Pancreas (tissue), 10 donors: ENCODE results near the gene PHLPP2. TPM values are rescaled to one million over a fixed set of nuclear protein-coding genes. Genes with fewer than 3 reads are reported as not detected.

Source experiments
- ATAC-seq, 4 donors: fragments of 200-7000 bp; cut with Tn5 transposase; one replicate each; pipeline versions ENCODE4 v1.8.0 to v1.9.1; 2020; ENCODE audit warnings: mild to moderate bottlenecking in 4 of 4, moderate library complexity in 4 of 4
- DNase-seq, 6 donors: peaks; one replicate each; pipeline ENCODE4 v3.0.0-alpha.2; 2020
- FAIRE-seq: peaks from 2 replicates; lab custom pipeline; 2012; peaks lifted over from hg19 to GRCh38; lab: Jason Lieb, UNC
- H3K27ac ChIP-seq, 4 donors: fragments of 200-600 bp; sonication (generic); 1 replicate in 3 of 4; 2 replicates in 1 of 4; pipeline versions ENCODE4 v1.5.0 to v1.8.0; 2020
- H3K27me3 ChIP-seq, 4 donors: fragments of 200-600 bp; one replicate each; pipeline ENCODE4 v1.8.0; 2021
- H3K36me3 ChIP-seq, 3 donors: fragments of 200-600 bp; sonication (generic) in 1 of 3; one replicate each; pipeline versions ENCODE4 v1.5.0 to v1.8.0; 2020 to 2021
- H3K4me1 ChIP-seq, 3 donors: fragments of 200-600 bp; one replicate each; pipeline ENCODE4 v1.8.0; 2021
- H3K4me3 ChIP-seq, 4 donors: fragments of 200-600 bp; sonication (generic) in 2 of 4; one replicate each; pipeline versions ENCODE4 v1.5.0 to v1.8.0; 2020 to 2021
- H3K9me3 ChIP-seq, 4 donors: fragments of 200-600 bp; one replicate each; pipeline ENCODE4 v1.8.0; 2021
- CTCF ChIP-seq, 4 donors: fragments of 200-600 bp; sonication (generic) in 3 of 4; IDR thresholded peaks; one replicate each; pipeline versions ENCODE4 v1.5.0 to v1.8.0; 2021; ENCODE audit warnings: antibody characterized with exemption in 4 of 4
- WGBS, 2 donors: extraction: QIAGEN DNeasy Blood & Tissue Kit; methylation state at CpG; one replicate each; pipeline ENCODE4 v1.1.7; 2013; 5-methylcytosine and 5-hydroxymethylcytosine counted together
- intact Hi-C, 3 donors: fragments of 100-400 bp; cut with DNase I; formaldehyde crosslinking; loops; one replicate each; pipeline versions ENCODE4 v1.11.1 to v1.14.2; 2022
- polyA plus RNA-seq, 2 donors: library from polyadenylated mRNA; stranded (reverse); fragments of 200-250 nt; gene quantifications; one replicate each; pipeline ENCODE4 v1.2.3, GENCODE V29; 2013
- total RNA-seq, 6 donors: library from RNA; stranded (reverse); fragmentation: NEBNext Ultra II Directional in 4 of 6; extraction: Animal tissue kit (Norgen Biotek cat#: 25700) in 4 of 6; gene quantifications; one replicate each; pipeline versions ENCODE4 v1.2.1 to v1.2.4, GENCODE V29; 2021 to 2023
- donor health status: healthy with polysubstance abuse.
- donor health status: DM: no; HTN: no; CAD: no; lungs with moderate emphysema.
- donor health status: DM: no; HTN: no; CAD: no.
- donor health status: control.
- donor health status: control.
- donor health status: Bipolar disorder and iron deficiency.
- donor health status: DM: yes; HTN: yes; CAD: no.
- donor health status: DM: no; HTN: no; CAD: no.
- donor health status: DM: no; HTN: no; CAD: no.
- donor health status: DM: yes; HTN: yes; CAD: no.

PHLPP2 gene
- total and polyA plus RNA-seq, 8 donors, result 1.3 to 4.6 (median 2.8) TPM

DNA sequence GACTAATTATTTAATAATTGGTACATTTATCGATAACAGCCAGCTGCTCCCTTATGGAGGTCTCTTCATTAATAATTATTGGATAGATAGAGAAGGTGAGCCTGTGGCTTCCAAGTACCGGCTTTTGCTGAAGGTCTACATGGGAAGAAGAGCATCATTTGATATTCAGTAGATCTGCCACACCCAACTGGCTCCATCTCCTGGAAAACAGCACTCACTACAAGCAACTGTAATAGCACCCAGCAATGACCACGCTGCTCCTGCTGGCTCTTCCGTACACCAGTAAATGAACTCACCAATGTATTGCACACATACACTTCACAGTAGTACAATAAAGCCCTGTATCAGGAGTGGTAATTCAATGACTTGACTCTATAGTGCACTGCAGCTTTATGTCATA, 79.1 kb downstream of the PHLPP2 start:
- FAIRE-seq, result no peak
- Histone ChIP-seq H3K4me3 (no peak overlapping the region), H3K27ac (no peak overlapping the region), H3K27me3 (no peaks in the 10 kb centered on the region), H3K4me1 (peaks cover 0 to 13% (median 0%) of the 10 kb centered on the region in 3 donors), H3K9me3 (no peaks in the 10 kb centered on the region), H3K36me3 (no peaks in the 10 kb centered on the region)
- DNase-seq, result peak in 1 of 6 donors; percentile 32
- intact Hi-C loops, result no loop called here
- peak; percentile 49 to 83 (median 81) for ATAC-seq
- WGBS, 2 donors, result 42 to 44% methylated on average over 4 of the region's 4 CpGs
- TF ChIP-seq CTCF (IDR thresholded peaks at IDR 0.05), result peak; percentile 21 to 33 (median 24)

- intact Hi-C loops, result no loop called here
- Histone ChIP-seq H3K27me3 (no peaks in the 10 kb centered on the region), H3K27ac (no peak overlapping the region), H3K4me1 (no peaks in the 10 kb centered on the region), H3K4me3 (no peak overlapping the region), H3K9me3 (no peaks in the 10 kb centered on the region), H3K36me3 (peaks cover 0 to 4% (median 0%) of the 10 kb centered on the region in 3 donors)
- no peak for TF ChIP-seq CTCF (IDR thresholded peaks at IDR 0.05)
- FAIRE-seq (no peak), ATAC-seq (peak in 3 of 4 donors; percentile 14 to 51 (median 20)), DNase-seq (no peak)
- WGBS, 2 donors, result 77 to 81% methylated on average over 3 of the region's 3 CpGs
Measured at GRCh38 chr16:71637398-71637797, 87.1 kb downstream of the PHLPP2 start.

- H3K27ac ChIP-seq, result no peak overlapping the region
- ATAC-seq, result no peak
Measured at GRCh38 chr16:71635632-71636031, 88.9 kb downstream of the PHLPP2 start.

GRCh38 chr16:71631776-71632175, 92.7 kb downstream of the PHLPP2 start:
- intact Hi-C loops, result no loop called here

More at GRCh38 chr16:71635632-71636031, 88.9 kb downstream of the PHLPP2 start:
- Histone ChIP-seq H3K4me3 (no peak overlapping the region), H3K4me1 (peaks cover 0 to 6% (median 0%) of the 10 kb centered on the region in 3 donors), H3K9me3 (no peaks in the 10 kb centered on the region), H3K27me3 (no peaks in the 10 kb centered on the region), H3K36me3 (peaks cover 0 to 4% (median 0%) of the 10 kb centered on the region in 3 donors)
- no peak for TF ChIP-seq CTCF (IDR thresholded peaks at IDR 0.05)
- FAIRE-seq (no peak), DNase-seq (no peak)
- WGBS, 2 donors, result 56 to 59% methylated on average over 2 of the region's 2 CpGs
- intact Hi-C loops, result no loop called here

More at GRCh38 chr16:71631776-71632175, 92.7 kb downstream of the PHLPP2 start:
- FAIRE-seq (no peak), ATAC-seq (no peak), DNase-seq (no peak)
- H3K27ac ChIP-seq, result no peak overlapping the region
- TF ChIP-seq CTCF (IDR thresholded peaks at IDR 0.05), result no peak
- peaks cover 0 to 4% (median 0%) of the 10 kb centered on the region in 3 donors for H3K36me3 ChIP-seq
- WGBS, 2 donors, result 44 to 46% methylated on average over 4 of the region's 4 CpGs
- H3K27me3 ChIP-seq, result no peaks in the 10 kb centered on the region
- H3K9me3 ChIP-seq, result no peaks in the 10 kb centered on the region
- H3K4me3 ChIP-seq, result no peak overlapping the region
- H3K4me1 ChIP-seq, result peaks cover 16 to 20% (median 18%) of the 10 kb centered on the region in 3 donors
